ENCODE results near the gene IMPDH1. TPM values are rescaled to one million over a fixed set of nuclear protein-coding genes. Genes with fewer than 3 reads are reported as not detected.

IMPDH1 gene
- total and polyA plus RNA-seq, 3 donors from 2014 or later = 32.3 to 64.5 (median 48.3) TPM

GRCh38 chr7:128407233-128407589 lies 2.6 kb downstream of the IMPDH1 start:
- no peaks in the 10 kb centered on the region for H3K9me3 ChIP-seq
- no peak overlapping the region for H3K4me3 ChIP-seq
- peaks cover 26% of the 10 kb centered on the region for H3K4me1 ChIP-seq
- intact Hi-C loops (cut with DNase I; ENCODE audit: low total_unique reads) = no loop called here
- TF ChIP-seq, protein P1, sequence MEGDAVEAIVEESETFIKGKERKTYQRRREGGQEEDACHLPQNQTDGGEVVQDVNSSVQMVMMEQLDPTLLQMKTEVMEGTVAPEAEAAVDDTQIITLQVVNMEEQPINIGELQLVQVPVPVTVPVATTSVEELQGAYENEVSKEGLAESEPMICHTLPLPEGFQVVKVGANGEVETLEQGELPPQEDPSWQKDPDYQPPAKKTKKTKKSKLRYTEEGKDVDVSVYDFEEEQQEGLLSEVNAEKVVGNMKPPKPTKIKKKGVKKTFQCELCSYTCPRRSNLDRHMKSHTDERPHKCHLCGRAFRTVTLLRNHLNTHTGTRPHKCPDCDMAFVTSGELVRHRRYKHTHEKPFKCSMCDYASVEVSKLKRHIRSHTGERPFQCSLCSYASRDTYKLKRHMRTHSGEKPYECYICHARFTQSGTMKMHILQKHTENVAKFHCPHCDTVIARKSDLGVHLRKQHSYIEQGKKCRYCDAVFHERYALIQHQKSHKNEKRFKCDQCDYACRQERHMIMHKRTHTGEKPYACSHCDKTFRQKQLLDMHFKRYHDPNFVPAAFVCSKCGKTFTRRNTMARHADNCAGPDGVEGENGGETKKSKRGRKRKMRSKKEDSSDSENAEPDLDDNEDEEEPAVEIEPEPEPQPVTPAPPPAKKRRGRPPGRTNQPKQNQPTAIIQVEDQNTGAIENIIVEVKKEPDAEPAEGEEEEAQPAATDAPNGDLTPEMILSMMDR (IDR thresholded peaks at IDR 0.05) = no peak
- no peak for TF ChIP-seq POLR2A (IDR thresholded peaks at IDR 0.05)
- no peaks in the 10 kb centered on the region for H3K36me3 ChIP-seq (ENCODE audit: low read depth, missing control alignments)
- WGBS, 2 donors = 55% methylated on average over 7 of the region's 7 CpGs; no CpG with 5 or more reads in 1 of the 2 donors
- H3K27ac ChIP-seq = no peak overlapping the region
- H3K27me3 ChIP-seq = no peaks in the 10 kb centered on the region
- no peak for DNase-seq

GRCh38 chr7:128406314-128407232 lies 3.2 kb downstream of the IMPDH1 start:
- Histone ChIP-seq H3K9me3 (no peaks in the 10 kb centered on the region), H3K36me3 (ENCODE audit: low read depth, missing control alignments) (no peaks in the 10 kb centered on the region), H3K4me1 (peaks cover 26% of the 10 kb centered on the region), H3K27me3 (no peaks in the 10 kb centered on the region), H3K4me3 (peak overlapping the region in 1 of 2 donors; percentile 61), H3K27ac (no peak overlapping the region)
- 44 to 52% methylated on average over 10 to 12 of the region's 17 CpGs for WGBS, 2 donors
- intact Hi-C loops (cut with DNase I; ENCODE audit: low total_unique reads) = no loop called here
- no peak for TF ChIP-seq POLR2A (IDR thresholded peaks at IDR 0.05)
- TF ChIP-seq, protein P1 (IDR thresholded peaks at IDR 0.05) = no peak
- DNase-seq = no peak

GRCh38 chr7:128405471-128406313 lies 4.1 kb downstream of the IMPDH1 start:
- Histone ChIP-seq H3K27me3 (no peaks in the 10 kb centered on the region), H3K9me3 (no peaks in the 10 kb centered on the region), H3K27ac (peak overlapping the region; percentile 30 to 55), H3K36me3 (ENCODE audit: low read depth, missing control alignments) (no peaks in the 10 kb centered on the region), H3K4me3 (peak overlapping the region; percentile 61 to 83), H3K4me1 (peaks cover 26% of the 10 kb centered on the region)
- DNase-seq = peak; percentile 35
- intact Hi-C loops (cut with DNase I; ENCODE audit: low total_unique reads) = no loop called here
- 0 to 1% methylated on average over 3 to 61 of the region's 107 CpGs for WGBS, 2 donors
- TF ChIP-seq, protein P1 (IDR thresholded peaks at IDR 0.05) = no peak
- no peak for TF ChIP-seq POLR2A (IDR thresholded peaks at IDR 0.05)

DNA sequence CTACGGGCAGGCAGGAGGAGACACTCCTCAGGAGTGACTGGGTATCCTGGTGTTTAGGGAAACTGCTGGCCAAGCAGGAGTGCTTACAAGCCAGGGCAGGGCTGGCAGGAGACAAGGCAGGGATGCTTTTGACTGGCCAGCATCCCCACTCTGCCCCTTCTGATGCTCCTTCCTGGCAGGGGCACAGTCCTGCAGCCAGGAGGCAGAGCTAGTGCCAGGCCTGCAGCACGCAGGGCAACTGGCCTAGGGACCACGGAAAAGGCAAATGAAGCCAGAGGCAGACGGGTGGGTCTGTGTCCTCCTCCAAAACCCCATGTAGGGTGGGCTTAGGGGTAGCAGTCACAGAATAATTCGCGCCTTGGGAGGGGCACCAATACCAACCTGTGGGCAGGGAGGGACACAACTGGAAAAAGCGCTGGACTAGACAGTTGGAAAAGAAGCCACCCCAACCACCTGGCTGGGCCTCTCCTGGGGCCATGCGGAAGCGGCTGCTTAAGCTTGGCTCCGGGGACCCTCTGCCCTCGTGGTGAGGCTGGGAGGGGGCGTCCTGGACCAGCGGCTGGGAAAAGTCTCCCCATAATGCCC lies 4.8 kb downstream of the IMPDH1 start:
- TF ChIP-seq, protein P1 (IDR thresholded peaks at IDR 0.05) = no peak
- TF ChIP-seq POLR2A (IDR thresholded peaks at IDR 0.05) = no peak
- intact Hi-C loops (cut with DNase I; ENCODE audit: low total_unique reads) = no loop called here
- Histone ChIP-seq H3K4me1 (peaks cover 26% of the 10 kb centered on the region), H3K27me3 (no peaks in the 10 kb centered on the region), H3K36me3 (ENCODE audit: low read depth, missing control alignments) (no peaks in the 10 kb centered on the region), H3K9me3 (no peaks in the 10 kb centered on the region), H3K27ac (peak overlapping the region; percentile 30 to 55), H3K4me3 (peak overlapping the region; percentile 61 to 83)
- WGBS, 2 donors = 34 to 35% methylated on average over 7 to 13 of the region's 13 CpGs
- no peak for DNase-seq

Data from testis (tissue), 3 donors.